GM23248 (cell line): ENCODE results near the gene CNNM4.

Experiments
- EZH2 ChIP-seq: fragments of 200-600 bp; sonication (generic); IDR thresholded peaks from 2 replicates; pipeline ENCODE4 v1.6.1; 2018; ENCODE audit warnings: antibody characterized with exemption, mild to moderate bottlenecking; ENCODE audit not compliant: insufficient read depth, poor library complexity, severe bottlenecking
- EZH2phosphoT487 ChIP-seq: fragments of 200-600 bp; sonication (generic); IDR thresholded peaks from 2 replicates; pipeline ENCODE4 v1.6.1; 2018; ENCODE audit warnings: antibody characterized with exemption, moderate library complexity, mild to moderate bottlenecking, low read depth; ENCODE audit not compliant: insufficient read depth

GRCh38 chr2:96754317-96754716 lies 6.4 kb upstream of the CNNM4 start:
- TF ChIP-seq EZH2, result no peak
- TF ChIP-seq EZH2phosphoT487, result no peak
